ENCODE data around the gene CHD9. TPM values are rescaled to one million over a fixed set of nuclear protein-coding genes. Genes with fewer than 3 reads are reported as not detected.
A peak's percentile ranks its signal among the peaks of the same experiment; 100 is the strongest.

Gene CHD9
- total and polyA plus RNA-seq, 9 of the 15 experiments (the other 6 are each of a cell fraction or from before 2014, with no cell fraction given) = 29.0 to 69.3 (median 40.6) TPM

DNA sequence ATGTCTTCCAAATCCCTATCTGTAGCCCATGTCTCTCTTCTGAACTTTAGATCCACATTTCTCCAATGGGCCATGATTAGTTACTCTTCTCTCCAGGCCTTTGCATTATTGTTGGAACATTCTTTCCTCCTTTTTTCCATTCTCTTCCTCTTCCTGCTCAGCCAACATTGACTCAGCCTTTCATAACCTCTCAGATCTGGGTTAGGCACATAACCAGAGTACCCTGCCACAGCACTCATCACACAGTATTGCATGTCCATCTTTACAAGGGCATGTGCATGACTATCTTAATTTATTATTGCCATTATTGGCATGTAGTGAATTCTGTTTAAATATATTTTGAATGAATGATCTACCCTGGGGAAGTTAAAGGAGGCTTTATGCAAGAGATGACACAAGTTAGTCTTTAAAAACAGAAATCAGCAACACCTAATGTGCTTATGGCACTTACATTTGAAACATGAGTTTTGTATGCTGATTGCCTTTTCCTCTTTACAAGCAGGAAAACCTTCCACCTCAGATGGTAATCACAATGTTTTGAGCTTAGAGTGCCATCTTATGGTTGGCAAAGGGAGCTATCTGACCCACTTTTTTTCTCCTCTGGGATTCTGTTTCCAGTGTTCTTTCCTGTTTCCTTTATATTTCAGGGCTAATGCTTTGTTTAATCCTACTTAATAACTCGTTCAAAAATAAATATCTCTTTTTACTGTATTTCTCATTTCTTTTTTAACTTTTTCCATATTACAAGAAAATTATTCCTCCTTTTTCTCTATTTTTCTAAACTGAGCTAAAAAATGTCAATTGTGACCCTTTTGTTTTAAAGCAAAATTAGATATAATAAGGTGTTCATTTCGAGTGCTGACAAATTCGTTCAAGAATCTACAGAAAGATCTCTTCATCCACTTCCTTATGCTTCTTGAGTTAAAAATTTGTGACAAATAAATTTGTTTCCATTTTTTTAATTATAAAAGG lies 228.5 kb downstream of the CHD9 start (continued):
- TF ChIP-seq, protein P1, sequence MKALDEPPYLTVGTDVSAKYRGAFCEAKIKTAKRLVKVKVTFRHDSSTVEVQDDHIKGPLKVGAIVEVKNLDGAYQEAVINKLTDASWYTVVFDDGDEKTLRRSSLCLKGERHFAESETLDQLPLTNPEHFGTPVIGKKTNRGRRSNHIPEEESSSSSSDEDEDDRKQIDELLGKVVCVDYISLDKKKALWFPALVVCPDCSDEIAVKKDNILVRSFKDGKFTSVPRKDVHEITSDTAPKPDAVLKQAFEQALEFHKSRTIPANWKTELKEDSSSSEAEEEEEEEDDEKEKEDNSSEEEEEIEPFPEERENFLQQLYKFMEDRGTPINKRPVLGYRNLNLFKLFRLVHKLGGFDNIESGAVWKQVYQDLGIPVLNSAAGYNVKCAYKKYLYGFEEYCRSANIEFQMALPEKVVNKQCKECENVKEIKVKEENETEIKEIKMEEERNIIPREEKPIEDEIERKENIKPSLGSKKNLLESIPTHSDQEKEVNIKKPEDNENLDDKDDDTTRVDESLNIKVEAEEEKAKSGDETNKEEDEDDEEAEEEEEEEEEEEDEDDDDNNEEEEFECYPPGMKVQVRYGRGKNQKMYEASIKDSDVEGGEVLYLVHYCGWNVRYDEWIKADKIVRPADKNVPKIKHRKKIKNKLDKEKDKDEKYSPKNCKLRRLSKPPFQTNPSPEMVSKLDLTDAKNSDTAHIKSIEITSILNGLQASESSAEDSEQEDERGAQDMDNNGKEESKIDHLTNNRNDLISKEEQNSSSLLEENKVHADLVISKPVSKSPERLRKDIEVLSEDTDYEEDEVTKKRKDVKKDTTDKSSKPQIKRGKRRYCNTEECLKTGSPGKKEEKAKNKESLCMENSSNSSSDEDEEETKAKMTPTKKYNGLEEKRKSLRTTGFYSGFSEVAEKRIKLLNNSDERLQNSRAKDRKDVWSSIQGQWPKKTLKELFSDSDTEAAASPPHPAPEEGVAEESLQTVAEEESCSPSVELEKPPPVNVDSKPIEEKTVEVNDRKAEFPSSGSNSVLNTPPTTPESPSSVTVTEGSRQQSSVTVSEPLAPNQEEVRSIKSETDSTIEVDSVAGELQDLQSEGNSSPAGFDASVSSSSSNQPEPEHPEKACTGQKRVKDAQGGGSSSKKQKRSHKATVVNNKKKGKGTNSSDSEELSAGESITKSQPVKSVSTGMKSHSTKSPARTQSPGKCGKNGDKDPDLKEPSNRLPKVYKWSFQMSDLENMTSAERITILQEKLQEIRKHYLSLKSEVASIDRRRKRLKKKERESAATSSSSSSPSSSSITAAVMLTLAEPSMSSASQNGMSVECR (CRISPR knock-in tag; IDR thresholded peaks at IDR 0.05) = no peak
- TF ChIP-seq, protein P2, sequence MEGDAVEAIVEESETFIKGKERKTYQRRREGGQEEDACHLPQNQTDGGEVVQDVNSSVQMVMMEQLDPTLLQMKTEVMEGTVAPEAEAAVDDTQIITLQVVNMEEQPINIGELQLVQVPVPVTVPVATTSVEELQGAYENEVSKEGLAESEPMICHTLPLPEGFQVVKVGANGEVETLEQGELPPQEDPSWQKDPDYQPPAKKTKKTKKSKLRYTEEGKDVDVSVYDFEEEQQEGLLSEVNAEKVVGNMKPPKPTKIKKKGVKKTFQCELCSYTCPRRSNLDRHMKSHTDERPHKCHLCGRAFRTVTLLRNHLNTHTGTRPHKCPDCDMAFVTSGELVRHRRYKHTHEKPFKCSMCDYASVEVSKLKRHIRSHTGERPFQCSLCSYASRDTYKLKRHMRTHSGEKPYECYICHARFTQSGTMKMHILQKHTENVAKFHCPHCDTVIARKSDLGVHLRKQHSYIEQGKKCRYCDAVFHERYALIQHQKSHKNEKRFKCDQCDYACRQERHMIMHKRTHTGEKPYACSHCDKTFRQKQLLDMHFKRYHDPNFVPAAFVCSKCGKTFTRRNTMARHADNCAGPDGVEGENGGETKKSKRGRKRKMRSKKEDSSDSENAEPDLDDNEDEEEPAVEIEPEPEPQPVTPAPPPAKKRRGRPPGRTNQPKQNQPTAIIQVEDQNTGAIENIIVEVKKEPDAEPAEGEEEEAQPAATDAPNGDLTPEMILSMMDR (IDR thresholded peaks at IDR 0.05 in 2 of 3, conservative IDR thresholded peaks at IDR 0.05 in 1 of 3; ENCODE audit: insufficient read depth in 2 of 3, low read depth in 1 of 3, low read length in 3 of 3) = peak in 2 of 3 experiments; percentile 37 to 44; a peak in 3 of 6 replicates
